HTR-8/SVneo (cell line): ENCODE data around the gene SULT4A1.
"Not testable (repeated sequence)": the region's sequence is repeated elsewhere in the genome, so short reads cannot be mapped to it uniquely, and the experiment has no call there.

Experiments
- DNase-seq: peaks from one replicate; pipeline ENCODE4 v3.0.0; 2011; ENCODE audit warnings: low spot score, mixed read lengths; ENCODE audit not compliant: insufficient read length
- FAIRE-seq: peaks from 2 replicates; lab custom pipeline; 2011; peaks lifted over from hg19 to GRCh38; lab: Jason Lieb, UNC

SULT4A1 gene

GRCh38 chr22:43888740-43889139 lies 26.4 kb upstream of the SULT4A1 start:
- no peak for DNase-seq
- no peak for FAIRE-seq

- FAIRE-seq (no peak), DNase-seq (no peak)
Measured at GRCh38 chr22:43887391-43887790, 25.1 kb upstream of the SULT4A1 start.

- DNase-seq (no peak), FAIRE-seq (no peak)
Measured at GRCh38 chr22:43886231-43886630, 23.9 kb upstream of the SULT4A1 start.

- no peak for FAIRE-seq
- DNase-seq, result no peak
Measured at GRCh38 chr22:43885786-43886185, 23.5 kb upstream of the SULT4A1 start.

DNA sequence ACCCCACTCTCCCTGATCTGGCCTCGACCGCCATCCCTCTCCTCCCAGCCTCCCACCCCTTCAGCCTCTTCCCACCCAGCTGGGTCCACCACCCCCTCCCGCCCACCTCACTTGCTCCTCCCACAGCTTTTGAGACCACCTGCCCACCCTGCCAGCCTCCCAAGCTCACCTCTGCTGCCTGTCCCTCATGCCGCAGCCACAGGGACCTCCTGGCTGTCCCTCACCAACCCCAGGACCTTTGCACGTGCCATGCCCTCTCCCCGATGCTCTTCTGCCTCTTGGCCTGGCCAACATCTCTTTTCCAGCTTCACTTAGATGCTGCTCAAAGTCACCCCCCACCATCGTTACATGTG lies 23.0 kb upstream of the SULT4A1 start:
- no peak for FAIRE-seq
- DNase-seq, result no peak

DNA sequence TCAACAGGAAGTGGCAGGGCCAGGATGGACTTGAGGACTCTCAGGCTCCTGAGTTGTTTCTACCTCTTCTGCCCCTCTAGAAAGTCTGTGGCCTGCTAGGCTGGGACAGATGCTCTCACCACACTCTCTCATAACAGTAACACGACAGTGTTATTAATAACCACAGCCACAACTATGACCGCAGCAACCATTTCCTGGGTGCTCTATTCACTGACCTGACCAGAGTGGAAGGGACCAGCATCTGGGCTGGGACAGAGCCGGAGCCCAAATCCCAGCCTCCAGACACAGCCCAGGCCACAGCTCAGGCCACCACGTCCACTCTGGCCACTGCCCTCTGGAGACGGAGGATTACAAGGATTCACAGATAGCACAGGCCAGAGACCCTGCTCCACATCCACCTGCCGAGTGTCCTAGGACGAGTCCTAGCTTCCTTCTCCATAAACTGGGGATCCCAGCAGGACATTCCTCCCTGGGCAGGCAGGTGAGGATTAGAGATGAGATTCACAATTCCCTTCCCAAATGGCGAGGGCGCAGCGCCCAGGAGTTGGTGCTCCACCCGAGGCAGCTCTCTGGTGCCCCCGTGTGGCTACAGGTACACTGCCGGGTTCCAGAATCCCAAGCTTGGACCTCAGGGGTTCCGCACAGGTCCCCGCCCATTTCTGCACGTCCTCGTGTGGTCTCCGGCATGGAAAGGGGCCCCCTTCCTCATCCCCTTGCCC lies 22.4 kb upstream of the SULT4A1 start:
- DNase-seq (peak; percentile 60), FAIRE-seq (no peak)

DNA sequence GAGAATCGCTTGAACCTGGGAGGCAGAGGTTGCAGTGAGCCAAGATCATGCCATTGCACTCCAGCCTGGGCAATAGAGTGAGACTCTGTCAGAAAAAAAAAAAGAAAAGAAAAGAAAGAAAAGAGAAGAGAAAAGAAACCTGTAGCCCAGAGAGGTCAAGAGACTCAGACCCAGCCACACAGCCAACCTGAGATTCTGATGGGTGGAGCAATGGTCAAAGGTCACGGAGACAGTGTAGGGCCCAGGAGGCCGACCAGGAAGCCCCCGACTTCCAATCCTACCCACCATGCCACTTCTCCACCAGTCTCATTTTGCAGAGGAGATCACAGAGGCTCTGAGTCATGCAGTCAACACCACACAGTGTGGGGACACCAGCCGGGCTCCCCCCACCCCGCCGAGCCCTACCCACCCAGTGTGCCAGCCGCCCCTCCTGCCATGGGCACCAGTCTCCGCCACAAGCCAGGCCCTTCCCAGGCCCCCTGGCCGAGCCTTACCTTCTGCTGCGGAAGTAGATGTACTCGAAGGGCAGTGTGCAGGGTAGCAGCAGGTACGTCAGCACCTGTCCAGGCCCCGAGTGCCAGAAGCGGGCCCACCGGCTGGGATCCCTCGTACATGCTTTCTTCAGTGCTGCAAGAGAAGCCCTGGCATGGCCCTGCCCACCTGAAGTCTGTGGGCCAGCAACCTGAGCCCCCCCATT lies 21.6 kb upstream of the SULT4A1 start:
- FAIRE-seq (no peak), DNase-seq (no peak)

DNA sequence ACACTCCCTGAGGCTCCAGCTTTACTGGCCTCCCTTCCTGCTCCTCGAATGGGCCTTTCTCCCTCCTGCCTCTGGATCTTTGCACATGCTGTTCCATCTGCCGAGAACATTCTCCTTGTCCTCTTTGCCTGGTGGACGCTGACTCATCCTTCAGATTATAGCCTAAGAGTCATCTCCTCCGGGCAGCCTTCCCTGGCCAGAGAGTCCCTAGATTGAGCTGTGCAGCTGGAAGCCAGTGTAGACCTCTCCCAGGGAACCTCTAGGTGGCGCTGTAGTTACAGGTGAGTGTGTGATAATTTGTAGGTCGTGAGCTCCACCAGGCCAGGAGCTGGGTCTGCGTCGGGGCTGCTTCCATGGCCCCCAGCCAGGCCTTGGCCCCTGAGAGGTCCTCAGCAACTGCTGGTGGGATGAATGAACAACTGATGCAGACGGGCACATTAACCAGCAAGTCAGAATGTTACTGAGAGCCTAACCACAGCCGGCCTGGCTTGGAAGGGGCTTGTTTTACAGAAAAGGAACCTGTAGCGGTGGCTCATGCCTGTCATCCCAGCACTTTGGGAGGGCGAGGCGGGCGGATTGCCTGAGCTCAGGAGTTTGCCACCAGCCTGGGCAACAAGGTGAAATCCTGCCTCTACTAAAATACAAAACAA lies 20.8 kb upstream of the SULT4A1 start:
- DNase-seq (peak; percentile 72), FAIRE-seq (no peak)

DNA sequence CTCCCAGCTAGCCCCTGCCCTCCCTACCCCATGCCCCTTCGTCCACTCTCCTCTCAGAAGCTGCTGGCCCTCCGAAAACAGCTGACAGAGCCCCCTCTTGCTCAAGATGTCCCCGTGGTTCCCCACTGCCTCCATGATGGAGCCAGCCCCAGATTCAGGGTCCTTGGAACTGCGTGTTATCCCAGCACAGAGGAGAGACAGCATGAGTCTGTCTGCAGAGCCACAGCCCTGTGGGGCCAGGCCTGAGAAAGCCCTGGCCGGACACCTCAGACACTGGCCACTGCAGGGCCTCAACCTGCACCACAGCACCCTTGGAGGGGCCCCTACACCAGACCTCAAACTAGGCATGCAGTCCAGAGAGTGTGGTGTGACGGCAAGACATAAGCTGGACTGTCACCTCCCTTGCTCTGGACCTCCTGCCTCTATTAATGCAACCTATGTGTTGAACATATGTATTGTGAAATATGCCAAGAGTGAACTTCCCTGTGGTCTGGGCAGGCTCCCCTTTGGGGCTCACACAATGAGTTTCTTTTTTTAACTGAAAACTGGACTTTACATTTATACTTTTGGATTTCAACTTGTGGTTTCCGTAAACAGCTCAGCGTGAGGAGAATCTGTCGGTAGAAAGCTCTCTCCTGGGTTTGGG lies 19.9 kb upstream of the SULT4A1 start:
- FAIRE-seq (no peak), DNase-seq (no peak)

DNA sequence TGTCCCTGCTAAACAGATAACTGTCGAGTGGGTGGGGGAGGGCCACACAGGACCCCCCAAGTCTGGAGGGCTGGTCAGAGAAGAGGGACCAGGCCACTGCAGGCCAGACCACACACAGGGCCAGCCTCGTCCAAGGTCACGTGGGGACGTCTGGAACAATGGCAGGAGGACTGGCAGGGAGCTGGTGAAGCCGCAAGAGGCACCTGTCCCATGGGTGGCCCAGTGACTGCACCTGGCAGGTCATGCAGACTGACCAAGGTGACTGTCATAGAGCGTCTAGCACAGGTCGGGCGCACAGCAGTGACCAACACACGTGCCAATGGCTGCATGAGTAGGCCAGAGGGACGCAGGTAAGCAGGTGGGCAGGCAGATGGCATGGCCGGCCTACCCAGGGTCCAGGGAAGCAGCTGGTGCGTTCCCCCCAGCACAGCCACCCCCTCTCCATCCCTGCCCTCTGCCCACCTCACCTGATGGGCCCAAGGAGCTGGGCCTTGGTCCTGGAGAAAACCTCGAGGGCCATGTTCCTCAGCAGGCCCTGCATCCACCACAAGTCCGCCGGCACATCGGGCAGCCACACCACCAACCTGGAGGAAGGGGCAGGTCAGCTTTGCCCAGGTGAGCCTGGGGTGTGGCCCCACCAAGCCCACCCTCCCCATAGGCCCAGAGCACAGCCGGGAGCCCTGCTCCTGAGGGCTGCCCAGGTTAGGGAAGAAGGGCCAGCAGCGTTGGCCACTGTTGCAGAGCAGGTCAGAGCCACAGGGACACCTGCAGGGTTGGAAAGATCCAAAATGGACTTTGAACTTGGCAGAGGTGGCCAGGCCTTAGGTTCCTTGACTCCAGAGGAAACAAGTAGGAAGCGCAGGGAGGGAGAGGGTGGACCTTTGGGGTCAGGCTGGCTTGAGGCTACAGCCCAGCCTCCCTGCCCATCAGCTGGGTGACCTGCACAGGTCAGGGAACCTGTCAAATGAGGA lies 19.1 kb upstream of the SULT4A1 start:
- FAIRE-seq (no peak), DNase-seq (no peak)

DNA sequence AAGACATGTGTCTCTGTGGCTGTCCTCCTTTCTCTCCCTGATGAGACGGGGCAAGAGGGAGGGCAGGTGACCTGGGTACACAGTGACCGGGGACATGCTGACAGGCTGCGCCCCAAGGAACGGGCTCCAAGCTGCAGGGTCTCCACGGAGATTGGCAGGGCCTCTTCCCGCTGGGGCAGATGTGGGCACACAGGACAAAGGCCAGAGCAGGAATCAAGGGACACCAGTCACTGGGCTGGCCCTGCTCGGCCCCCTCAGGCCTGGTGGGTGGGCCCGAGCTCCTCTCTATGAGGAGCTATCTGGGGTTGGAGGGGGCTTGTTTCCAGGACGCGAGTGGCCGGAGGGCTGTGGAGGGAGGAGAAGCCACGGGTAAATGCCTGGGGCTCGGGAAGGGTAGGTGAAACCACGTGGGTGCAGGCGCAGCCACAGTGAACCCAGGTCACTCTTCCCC lies 18.3 kb upstream of the SULT4A1 start:
- DNase-seq, result no peak
- no peak for FAIRE-seq

- DNase-seq (no peak), FAIRE-seq (no peak)
Measured at GRCh38 chr22:43879901-43880540, 17.7 kb upstream of the SULT4A1 start.

- DNase-seq (no peak), FAIRE-seq (no peak)
Measured at GRCh38 chr22:43878831-43879550, 16.7 kb upstream of the SULT4A1 start.

GRCh38 chr22:43878079-43878795 lies 15.9 kb upstream of the SULT4A1 start:
- no peak for FAIRE-seq

GRCh38 chr22:43876866-43877509 lies 14.7 kb upstream of the SULT4A1 start:
- FAIRE-seq (no peak), DNase-seq (no peak)

More at GRCh38 chr22:43878079-43878795, 15.9 kb upstream of the SULT4A1 start:
- no peak for DNase-seq

DNA sequence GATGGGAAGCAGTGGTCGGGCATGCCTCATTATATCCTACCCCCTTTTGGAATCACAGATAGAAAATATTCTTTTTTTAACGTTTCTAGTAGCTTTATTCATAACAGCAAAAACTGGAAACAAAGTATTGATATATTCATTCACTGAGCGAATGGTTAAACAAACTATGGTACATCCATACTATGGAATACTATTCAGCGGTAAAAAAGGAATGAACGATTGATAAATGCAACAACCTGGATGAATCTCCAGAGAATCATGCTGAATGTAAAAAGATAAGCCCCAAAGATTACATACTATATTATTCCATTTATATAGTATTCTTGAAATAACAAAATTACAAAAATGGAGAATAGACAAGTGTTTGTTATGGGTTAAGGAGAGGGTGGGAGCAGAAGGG lies 7.5 kb upstream of the SULT4A1 start:
- no peak for DNase-seq
- FAIRE-seq, result no peak

GRCh38 chr22:43869001-43869400 lies 6.7 kb upstream of the SULT4A1 start:
- not testable (repeated sequence) for DNase-seq, FAIRE-seq
